SK-N-SH (cell line): ENCODE measurements around the gene FOXD4L1.
"Not testable (repeated sequence)": the region's sequence is repeated elsewhere in the genome, so short reads cannot be mapped to it uniquely, and the experiment has no call there.

Experiments used
- MAX ChIP-seq: IDR thresholded peaks from 2 replicates; pipeline ENCODE4 v1.4.0; 2012; ENCODE audit warnings: low read depth
- POLR2AphosphoS5 ChIP-seq: IDR thresholded peaks from 2 replicates; pipeline ENCODE4 v1.6.1; 2012; ENCODE audit warnings: low read depth, low read length
- TF ChIP-seq, protein P1 (sequence below): IDR thresholded peaks from 2 replicates; pipeline ENCODE4 v1.6.1; 2012; ENCODE audit warnings: mild to moderate bottlenecking, low read depth, low read length, moderate library complexity

- TF ChIP-seq, protein P1, sequence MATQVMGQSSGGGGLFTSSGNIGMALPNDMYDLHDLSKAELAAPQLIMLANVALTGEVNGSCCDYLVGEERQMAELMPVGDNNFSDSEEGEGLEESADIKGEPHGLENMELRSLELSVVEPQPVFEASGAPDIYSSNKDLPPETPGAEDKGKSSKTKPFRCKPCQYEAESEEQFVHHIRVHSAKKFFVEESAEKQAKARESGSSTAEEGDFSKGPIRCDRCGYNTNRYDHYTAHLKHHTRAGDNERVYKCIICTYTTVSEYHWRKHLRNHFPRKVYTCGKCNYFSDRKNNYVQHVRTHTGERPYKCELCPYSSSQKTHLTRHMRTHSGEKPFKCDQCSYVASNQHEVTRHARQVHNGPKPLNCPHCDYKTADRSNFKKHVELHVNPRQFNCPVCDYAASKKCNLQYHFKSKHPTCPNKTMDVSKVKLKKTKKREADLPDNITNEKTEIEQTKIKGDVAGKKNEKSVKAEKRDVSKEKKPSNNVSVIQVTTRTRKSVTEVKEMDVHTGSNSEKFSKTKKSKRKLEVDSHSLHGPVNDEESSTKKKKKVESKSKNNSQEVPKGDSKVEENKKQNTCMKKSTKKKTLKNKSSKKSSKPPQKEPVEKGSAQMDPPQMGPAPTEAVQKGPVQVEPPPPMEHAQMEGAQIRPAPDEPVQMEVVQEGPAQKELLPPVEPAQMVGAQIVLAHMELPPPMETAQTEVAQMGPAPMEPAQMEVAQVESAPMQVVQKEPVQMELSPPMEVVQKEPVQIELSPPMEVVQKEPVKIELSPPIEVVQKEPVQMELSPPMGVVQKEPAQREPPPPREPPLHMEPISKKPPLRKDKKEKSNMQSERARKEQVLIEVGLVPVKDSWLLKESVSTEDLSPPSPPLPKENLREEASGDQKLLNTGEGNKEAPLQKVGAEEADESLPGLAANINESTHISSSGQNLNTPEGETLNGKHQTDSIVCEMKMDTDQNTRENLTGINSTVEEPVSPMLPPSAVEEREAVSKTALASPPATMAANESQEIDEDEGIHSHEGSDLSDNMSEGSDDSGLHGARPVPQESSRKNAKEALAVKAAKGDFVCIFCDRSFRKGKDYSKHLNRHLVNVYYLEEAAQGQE: not testable (repeated sequence)
- TF ChIP-seq MAX, POLR2AphosphoS5: not testable (repeated sequence)
Measured at GRCh38 chr2:113520837-113521236, 22.4 kb downstream of the FOXD4L1 start.
